ENCODE measurements around the gene SKAP1. TPM values are rescaled to one million over a fixed set of nuclear protein-coding genes. Genes with fewer than 3 reads are reported as not detected.

The SKAP1 gene
- total RNA-seq, 4 donors from 2014 or later = 1.2 to 6.4 (median 4.9) TPM; not detected in 1

GRCh38 chr17:48438516-48439061, 8.6 kb upstream of the SKAP1 start:
- intact Hi-C loops (cut with DNase I; ENCODE audit: low total_unique reads) = no loop called here
- H3K36me3 ChIP-seq = no peaks in the 10 kb centered on the region
- no peak overlapping the region for H3K27ac ChIP-seq
- no peaks in the 10 kb centered on the region for H3K9me3 ChIP-seq
- no peak for DNase-seq
- H3K4me1 ChIP-seq = peaks cover 0 to 5% (median 0%) of the 10 kb centered on the region in 4 donors
- peaks cover 9% of the 10 kb centered on the region for H3K27me3 ChIP-seq
- no peak for TF ChIP-seq EP300 (IDR thresholded peaks at IDR 0.05; ENCODE audit: low read depth)
- TF ChIP-seq, protein P1, sequence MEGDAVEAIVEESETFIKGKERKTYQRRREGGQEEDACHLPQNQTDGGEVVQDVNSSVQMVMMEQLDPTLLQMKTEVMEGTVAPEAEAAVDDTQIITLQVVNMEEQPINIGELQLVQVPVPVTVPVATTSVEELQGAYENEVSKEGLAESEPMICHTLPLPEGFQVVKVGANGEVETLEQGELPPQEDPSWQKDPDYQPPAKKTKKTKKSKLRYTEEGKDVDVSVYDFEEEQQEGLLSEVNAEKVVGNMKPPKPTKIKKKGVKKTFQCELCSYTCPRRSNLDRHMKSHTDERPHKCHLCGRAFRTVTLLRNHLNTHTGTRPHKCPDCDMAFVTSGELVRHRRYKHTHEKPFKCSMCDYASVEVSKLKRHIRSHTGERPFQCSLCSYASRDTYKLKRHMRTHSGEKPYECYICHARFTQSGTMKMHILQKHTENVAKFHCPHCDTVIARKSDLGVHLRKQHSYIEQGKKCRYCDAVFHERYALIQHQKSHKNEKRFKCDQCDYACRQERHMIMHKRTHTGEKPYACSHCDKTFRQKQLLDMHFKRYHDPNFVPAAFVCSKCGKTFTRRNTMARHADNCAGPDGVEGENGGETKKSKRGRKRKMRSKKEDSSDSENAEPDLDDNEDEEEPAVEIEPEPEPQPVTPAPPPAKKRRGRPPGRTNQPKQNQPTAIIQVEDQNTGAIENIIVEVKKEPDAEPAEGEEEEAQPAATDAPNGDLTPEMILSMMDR (IDR thresholded peaks at IDR 0.05) = no peak
- TF ChIP-seq POLR2AphosphoS5 (IDR thresholded peaks at IDR 0.05) = no peak
- no peak for TF ChIP-seq POLR2A (IDR thresholded peaks at IDR 0.05)
- WGBS, 2 donors (ENCODE audit: low coverage in 1 of 2) = 50 to 64% methylated on average over 2 to 3 of the region's 3 CpGs
- no peak overlapping the region for H3K4me3 ChIP-seq
- in situ Hi-C loops (cut with MboI; ENCODE audit: low pct_ligation_motif_present in 1 of 4, low pct_unique_long_range_greater_than_20kb in 1 of 4, low sequenced_read_pairs in 3 of 4) = no loop called here

DNA sequence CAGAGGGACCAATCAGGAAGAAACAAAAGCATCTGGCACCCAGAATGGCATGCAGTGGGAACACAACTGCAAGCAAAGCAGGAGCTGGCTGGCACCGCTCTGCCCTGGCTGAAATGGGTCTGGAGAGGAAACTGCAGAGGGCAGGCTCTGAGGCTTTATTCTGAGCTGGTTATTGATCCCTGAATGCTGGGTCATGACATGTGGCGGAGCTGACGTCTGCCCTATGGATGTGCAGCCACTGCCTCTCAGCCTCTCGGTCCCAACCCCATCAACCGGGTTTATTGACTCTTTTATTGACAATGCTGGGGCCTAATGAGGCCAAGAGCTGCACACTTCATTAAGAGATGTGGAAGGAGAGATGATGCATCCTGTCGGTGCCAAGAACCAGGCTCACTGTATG, 3.9 kb upstream of the SKAP1 start:
- Histone ChIP-seq H3K4me1 (peaks cover 0 to 9% (median 3%) of the 10 kb centered on the region in 4 donors), H3K36me3 (no peaks in the 10 kb centered on the region), H3K27me3 (peaks cover 51% of the 10 kb centered on the region), H3K4me3 (no peak overlapping the region), H3K9me3 (no peaks in the 10 kb centered on the region), H3K27ac (no peak overlapping the region)
- TF ChIP-seq, protein P1 (IDR thresholded peaks at IDR 0.05) = no peak
- TF ChIP-seq POLR2AphosphoS5 (IDR thresholded peaks at IDR 0.05) (no peak), EP300 (IDR thresholded peaks at IDR 0.05; ENCODE audit: low read depth) (no peak), POLR2A (IDR thresholded peaks at IDR 0.05) (no peak)
- intact Hi-C loops (cut with DNase I; ENCODE audit: low total_unique reads) (no loop called here), in situ Hi-C loops (cut with MboI; ENCODE audit: low pct_ligation_motif_present in 1 of 4, low pct_unique_long_range_greater_than_20kb in 1 of 4, low sequenced_read_pairs in 3 of 4) (no loop called here)
- WGBS, 2 donors (ENCODE audit: low coverage in 1 of 2) = 60 to 95% methylated on average over 1 to 6 of the region's 6 CpGs
- DNase-seq = no peak

DNA sequence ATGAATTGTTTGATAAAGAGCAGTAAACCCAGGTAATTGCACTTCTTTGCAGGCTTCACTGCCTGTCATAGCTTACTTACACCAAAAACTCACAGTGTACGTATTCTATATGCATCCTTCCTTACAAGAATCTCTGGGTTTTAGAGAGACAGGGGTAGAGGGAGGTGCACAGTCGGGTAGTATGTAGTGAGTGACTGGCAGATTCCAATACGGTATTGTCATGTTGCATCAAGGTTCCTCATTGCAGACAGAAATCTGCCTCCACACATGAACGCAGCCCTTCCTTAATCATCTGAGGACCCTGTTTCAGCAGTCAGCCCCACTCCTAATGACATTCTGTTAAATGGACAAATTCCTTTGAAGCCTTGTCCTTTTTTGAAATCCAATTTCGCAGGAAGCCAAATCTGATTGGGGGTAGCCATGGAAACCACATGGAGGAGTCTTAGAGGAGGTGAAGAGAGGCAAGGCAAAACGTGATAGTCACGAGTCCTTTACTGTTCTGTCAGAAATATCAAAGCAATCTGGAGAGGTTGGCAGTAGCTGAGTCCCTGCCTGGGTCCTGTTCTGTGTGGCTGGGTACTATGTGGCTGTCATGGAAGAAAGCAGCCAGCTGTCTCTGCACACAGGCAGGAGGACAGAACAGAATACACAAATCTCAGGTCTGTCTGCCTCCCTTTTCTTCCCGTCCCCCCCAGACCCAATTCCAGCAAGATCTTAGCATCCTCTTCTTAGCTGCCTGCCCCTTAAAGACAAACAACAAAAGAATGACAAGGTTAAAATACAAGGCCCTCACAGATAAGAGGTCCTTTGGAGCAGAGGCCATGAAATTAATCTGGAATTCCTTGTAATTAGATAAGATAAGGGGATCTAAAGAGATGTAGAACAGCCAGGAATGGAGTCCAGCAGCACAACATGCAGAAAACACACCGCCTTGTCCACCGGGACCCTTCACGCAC, 3.1 kb upstream of the SKAP1 start:
- TF ChIP-seq POLR2A (IDR thresholded peaks at IDR 0.05) (no peak), POLR2AphosphoS5 (IDR thresholded peaks at IDR 0.05) (no peak), EP300 (IDR thresholded peaks at IDR 0.05; ENCODE audit: low read depth) (no peak)
- TF ChIP-seq, protein P1 (IDR thresholded peaks at IDR 0.05) = no peak
- H3K4me1 ChIP-seq = peaks cover 0 to 9% (median 3%) of the 10 kb centered on the region in 4 donors
- intact Hi-C loops (cut with DNase I; ENCODE audit: low total_unique reads) = no loop called here
- H3K4me3 ChIP-seq = no peak overlapping the region
- WGBS, 2 donors (ENCODE audit: low coverage in 1 of 2) = 78 to 83% methylated on average over 4 to 11 of the region's 11 CpGs
- no peaks in the 10 kb centered on the region for H3K36me3 ChIP-seq
- H3K9me3 ChIP-seq = no peaks in the 10 kb centered on the region
- H3K27ac ChIP-seq = no peak overlapping the region
- DNase-seq = no peak
- in situ Hi-C loops (cut with MboI; ENCODE audit: low pct_ligation_motif_present in 1 of 4, low pct_unique_long_range_greater_than_20kb in 1 of 4, low sequenced_read_pairs in 3 of 4) = no loop called here
- H3K27me3 ChIP-seq = peaks cover 56% of the 10 kb centered on the region

DNA sequence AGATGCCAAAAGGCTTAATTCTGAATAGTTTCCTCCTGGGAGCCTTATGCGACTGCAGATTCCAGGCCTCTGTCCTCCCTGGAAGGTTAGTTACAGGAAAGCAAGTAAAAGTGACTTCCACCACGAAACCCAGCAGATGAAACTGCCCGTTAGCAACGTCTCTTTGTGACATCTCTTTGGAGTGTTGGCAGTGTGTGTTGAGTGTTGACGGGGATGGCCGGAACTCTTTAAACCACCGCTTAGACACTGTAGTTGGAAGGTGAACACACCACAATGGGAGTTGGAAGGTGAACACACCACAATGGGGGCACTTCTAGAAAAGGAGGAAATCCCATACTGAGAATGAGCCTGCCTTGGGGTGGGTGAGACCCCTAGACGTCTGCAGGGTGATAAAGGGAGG, 858 bp downstream of the SKAP1 start:
- peak overlapping the region in 2 of 4 donors; percentile 21 to 45 for H3K4me3 ChIP-seq
- in situ Hi-C loops (cut with MboI; ENCODE audit: low pct_ligation_motif_present in 1 of 4, low pct_unique_long_range_greater_than_20kb in 1 of 4, low sequenced_read_pairs in 3 of 4) = no loop called here
- H3K36me3 ChIP-seq = no peaks in the 10 kb centered on the region
- DNase-seq = no peak
- H3K9me3 ChIP-seq = no peaks in the 10 kb centered on the region
- intact Hi-C loops (cut with DNase I; ENCODE audit: low total_unique reads) = no loop called here
- peak overlapping the region; percentile 42 to 70 (median 48) for H3K27ac ChIP-seq
- peaks cover 52% of the 10 kb centered on the region for H3K27me3 ChIP-seq
- H3K4me1 ChIP-seq = peaks cover 0 to 9% (median 3%) of the 10 kb centered on the region in 4 donors
- no peak for TF ChIP-seq POLR2AphosphoS5 (IDR thresholded peaks at IDR 0.05)
- TF ChIP-seq EP300 (IDR thresholded peaks at IDR 0.05; ENCODE audit: low read depth) = no peak
- no peak for TF ChIP-seq POLR2A (IDR thresholded peaks at IDR 0.05)
- TF ChIP-seq, protein P1 (IDR thresholded peaks at IDR 0.05) = no peak
- 78% methylated on average over 8 of the region's 8 CpGs; no CpG with 5 or more reads in 1 of the 2 donors for WGBS, 2 donors (ENCODE audit: low coverage in 1 of 2)
